NCI-H345 treated with DMSO at 0.1 percent for 48 hours (cell line): ENCODE results near the gene A4GNT.
"Not testable (repeated sequence)": the region's sequence is repeated elsewhere in the genome, so short reads cannot be mapped to it uniquely, and the experiment has no call there.

Experiments
- DNase-seq: peaks from one replicate; lab custom pipeline; 2025; ENCODE audit not compliant: unreplicated experiment; lab: John Stamatoyannopoulos, UW

Gene A4GNT

GRCh38 chr3:138132239-138132638 is at the start of gene A4GNT:
Gene A4GNT, minus strand, starts transcription at chr3:138132390. Its CDS starts 1,134 bp downstream, at chr3:138131256.
- DNase-seq, result no peak

DNA sequence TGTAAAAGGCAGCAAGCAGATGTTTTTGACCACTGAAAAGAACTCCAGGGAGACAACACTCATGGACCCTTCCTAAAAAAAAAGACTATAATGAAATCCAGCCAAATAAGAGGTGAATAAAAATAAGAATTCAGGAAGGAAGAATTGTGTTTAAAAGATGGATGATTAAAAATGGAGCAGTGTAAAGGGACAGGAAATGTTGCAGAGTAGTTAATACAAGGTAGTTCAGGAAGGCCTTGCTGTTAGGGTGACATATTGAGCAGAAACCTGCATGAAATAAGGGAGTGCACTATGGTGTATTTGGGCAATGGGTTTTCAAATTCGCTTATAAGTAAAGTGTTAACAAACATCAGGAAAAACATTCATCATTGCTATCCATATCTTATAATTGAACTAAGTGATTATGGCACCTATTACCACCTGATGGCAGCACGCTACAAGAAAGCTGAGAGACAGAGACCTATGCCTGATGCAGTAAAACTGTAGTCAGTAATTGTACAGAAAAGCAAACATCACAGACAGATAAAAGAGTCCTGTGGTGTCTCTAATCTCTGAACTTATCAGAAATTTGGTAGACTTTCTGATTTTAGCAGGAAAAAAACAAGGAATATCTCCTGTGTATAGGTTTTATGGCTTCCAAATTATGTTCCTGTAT is 48.3 kb upstream of the A4GNT start:
- DNase-seq, result peak; percentile 3

GRCh38 chr3:138174421-138175131 is 42.4 kb upstream of the A4GNT start, which contains the start of gene DBR1:
Gene DBR1, minus strand, starts transcription at chr3:138174921. Its CDS starts 126 bp downstream, at chr3:138174795.
- DNase-seq, result peak; percentile 36

DNA sequence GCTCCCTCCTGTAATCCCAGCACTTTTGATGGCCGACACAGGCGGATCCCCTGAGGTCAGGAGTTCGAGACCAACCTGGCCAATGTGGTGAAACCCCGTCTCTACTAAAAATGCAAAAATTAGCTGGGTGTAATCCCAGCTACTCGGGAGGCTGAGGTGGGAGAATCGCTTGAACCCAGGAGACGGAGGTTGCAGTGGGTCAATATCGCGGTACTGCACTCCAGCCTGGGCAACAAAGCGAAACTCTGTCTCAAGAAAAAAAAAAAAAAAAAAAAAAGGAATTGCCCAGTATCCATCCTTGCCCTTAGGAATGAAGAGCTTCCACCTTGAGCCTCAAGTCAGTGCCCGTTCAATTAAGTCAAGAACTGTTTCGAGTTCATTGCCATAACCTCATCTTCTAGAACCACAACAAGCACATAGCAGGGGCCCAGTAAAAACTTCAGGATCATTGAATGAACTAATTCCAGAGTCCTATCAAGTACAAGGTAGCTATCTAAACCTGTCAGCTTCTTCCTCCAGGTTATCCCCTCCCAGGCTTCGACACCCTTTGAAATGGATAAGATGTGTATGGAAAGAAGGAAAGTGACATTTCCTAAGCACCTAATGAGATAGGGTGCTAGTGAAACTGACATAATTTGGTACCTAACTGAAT is 41.7 kb upstream of the A4GNT start:
- DNase-seq, result no peak

- DNase-seq, result no peak
These were observed 40.4 kb upstream of the A4GNT start for GRCh38 chr3:138172625-138173024.

DNA sequence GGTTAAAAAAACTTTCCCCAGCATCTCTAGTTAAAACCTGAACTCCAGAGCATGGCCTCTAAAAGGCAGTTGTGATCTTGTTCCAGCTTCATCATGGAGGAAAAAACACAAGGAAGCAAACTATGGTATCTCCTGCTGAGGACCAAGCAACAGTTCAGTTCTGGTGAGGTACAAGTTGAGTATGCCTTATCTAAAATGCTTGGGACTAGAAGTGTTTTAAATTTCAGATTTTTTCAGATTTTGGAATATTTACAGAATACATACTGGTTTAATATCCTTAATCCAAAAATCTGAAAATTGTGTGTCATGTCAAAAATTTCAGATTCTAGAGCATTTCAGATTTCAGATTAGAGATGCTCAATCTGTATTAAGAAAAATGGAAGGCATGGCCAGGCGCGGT is 32.9 kb upstream of the A4GNT start:
- DNase-seq, result no peak

DNA sequence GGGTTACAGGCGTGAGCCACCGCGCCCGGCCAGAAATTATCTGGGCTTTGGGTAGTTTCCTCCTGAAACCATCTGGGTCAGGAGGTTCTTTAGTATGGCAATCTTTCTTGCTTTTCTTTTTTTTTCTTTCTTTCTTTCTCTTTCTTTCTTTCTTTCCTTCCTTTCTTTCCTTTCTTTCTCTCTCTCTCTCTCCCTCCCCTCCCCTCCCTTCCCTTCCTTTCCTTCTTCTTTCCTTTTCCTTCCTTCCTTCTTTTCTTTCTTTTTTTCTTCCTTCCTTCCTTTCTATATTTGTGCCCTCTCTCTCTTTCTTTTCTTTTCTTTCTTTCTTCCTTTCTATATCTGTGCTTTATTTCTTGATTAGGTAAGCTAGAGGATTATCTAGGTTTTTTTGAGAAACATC is 25.6 kb upstream of the A4GNT start:
- no peak for DNase-seq

GRCh38 chr3:138154534-138154933 is 22.3 kb upstream of the A4GNT start:
- DNase-seq, result no peak

GRCh38 chr3:138148503-138148902 is 16.3 kb upstream of the A4GNT start:
- no peak for DNase-seq

DNA sequence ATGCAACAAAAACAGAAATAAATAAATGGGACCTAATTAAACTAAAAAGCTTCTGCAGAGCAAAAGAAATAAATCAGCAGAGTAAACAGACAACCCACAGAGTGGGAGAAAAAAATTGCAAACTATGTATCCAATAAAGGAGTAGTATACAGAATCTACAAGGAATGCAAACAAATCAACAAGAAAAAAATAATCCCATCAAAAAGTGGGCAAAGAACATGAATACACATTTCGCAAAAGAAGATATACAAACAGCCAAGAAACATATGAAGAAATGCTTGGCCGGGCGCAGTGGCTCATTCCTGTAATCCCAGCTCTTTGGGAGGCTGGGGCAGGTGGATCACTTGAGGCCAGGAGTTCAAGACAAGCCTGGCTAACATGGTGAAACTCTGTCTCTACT is 10.0 kb upstream of the A4GNT start:
- DNase-seq, result not testable (repeated sequence)

GRCh38 chr3:138140940-138141339 is 8.8 kb upstream of the A4GNT start:
- no peak for DNase-seq

DNA sequence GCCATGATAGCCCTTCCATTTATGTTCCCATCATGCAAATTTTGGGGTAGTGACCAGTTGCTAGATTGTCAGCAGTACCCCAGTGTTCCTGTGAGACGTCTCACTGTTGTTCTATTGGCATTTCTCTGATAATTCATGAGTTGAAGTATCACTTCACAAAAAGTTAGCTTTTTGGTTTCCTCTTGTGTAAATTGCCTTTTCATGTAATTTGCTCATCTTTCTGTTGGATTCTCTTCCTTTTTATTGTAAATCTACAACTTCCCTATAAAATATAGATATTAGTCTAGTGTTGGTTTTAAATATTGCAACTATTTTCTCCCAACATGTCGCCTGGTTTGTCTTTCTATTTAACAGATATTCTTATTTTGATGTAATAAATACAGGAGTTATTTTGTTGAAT is 7.5 kb upstream of the A4GNT start:
- no peak for DNase-seq

- no peak for DNase-seq
These were observed 5.7 kb upstream of the A4GNT start for GRCh38 chr3:138137861-138138260.

DNA sequence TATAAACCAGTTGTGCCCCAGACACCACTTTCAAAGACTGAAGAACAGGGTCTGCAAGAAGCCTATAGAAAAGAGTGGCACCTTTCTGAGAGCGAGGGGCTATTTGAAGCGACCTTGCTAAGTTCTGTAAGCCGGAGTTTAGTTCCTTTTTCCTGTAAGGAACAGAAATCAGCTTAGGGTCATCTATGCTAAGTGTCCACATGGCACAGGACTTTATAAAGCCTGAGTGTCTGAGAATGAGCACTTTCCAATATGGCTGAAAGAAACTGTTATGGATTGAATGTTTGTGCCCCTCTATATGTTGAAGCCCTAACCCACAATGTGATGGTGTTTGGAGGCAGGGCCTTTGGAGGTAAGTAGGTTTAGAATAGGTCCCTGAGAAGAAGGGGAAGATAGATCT is 4.0 kb upstream of the A4GNT start:
- no peak for DNase-seq

DNA sequence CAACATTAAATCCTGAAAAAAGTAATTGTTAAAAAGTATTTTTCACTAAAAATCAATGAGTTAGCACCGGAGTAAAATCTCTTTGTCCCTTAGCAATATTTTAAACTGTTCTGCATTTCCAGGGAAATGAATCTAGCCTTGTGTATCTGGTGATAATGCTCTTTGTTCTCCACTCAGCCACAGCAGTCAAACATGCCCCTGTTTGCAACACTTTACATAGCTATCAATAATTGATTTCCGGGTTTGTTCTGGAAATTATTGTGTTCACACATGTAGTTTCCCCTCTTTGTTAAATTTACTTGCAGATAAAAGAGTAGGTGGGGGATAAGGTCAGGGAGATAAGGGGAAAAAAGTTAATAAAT is 3.6 kb upstream of the A4GNT start:
- no peak for DNase-seq

GRCh38 chr3:138135146-138135832 is 3.1 kb upstream of the A4GNT start:
- DNase-seq, result no peak

- DNase-seq, result no peak
These were observed 4.4 kb downstream of the A4GNT start for GRCh38 chr3:138127636-138128365.

DNA sequence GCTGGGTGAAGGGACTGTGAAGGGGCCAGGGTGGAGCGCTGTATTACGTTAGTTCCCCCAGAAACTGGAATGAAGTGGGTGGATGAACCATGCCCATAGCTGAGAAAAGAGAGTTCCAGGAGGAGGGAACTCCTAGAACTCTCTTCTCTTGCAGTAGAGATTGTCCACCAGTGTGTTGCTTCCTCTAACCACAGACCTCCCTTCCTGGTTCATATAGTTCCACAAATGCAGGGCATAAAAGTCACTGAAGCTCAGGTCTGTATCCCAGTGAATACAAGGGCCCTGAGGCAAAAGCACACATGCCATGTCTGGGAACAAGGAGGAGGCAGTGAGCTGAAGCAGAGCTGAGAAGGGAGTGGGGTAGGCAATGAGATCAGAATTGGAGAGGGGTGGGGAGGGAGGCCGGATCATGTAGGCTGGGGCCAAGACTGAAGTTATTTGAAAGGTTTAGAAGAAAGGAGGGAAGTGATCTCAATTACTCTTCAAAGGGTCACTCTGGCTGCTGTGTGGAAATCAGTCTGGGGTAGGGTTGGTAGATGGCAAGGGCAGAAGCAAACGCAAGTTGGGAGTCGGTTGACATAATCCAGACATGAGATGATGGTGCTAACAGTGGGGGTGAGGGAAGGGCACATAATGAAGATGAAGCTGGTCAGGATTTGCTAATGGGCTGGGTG is 6.5 kb downstream of the A4GNT start:
- no peak for DNase-seq

- DNase-seq, result no peak
These were observed 7.4 kb downstream of the A4GNT start for GRCh38 chr3:138124706-138125355.

DNA sequence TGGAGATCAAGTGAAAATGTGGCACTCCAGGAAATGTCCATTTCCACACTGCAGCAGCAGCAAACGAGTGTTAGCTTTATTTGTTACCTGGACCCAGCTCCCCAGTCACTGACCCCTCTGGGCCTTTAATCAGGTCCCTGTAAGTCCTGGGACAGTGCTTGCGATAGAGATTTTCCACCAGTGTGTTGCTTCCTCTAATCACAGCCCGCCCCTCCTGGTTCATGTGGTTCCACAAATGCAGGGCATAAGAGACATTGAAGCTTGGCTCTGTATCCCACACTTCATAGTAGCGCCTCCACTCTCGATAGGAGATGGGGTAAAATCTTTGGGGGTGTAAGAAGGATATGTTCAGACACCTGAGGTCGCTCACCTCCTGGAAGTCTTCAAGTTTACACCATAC is 8.0 kb downstream of the A4GNT start:
- no peak for DNase-seq
